Parathyroid adenoma (tissue), 2 donors: Measurements from ENCODE around the gene ZBTB20.

Source experiments
- H2AFZ ChIP-seq: fragments of 300-600 bp; sonication (generic); one replicate; pipeline ENCODE4 v1.7.0; 2017; ENCODE audit warnings: antibody characterized with exemption, mild to moderate bottlenecking
- H3K27ac ChIP-seq: fragments of 300-600 bp; sonication (generic); one replicate; pipeline ENCODE4 v1.7.0; 2017
- H3K27me3 ChIP-seq: fragments of 300-600 bp; sonication (generic); one replicate; pipeline ENCODE4 v1.7.0; 2017; ENCODE audit warnings: low read length; ENCODE audit not compliant: control insufficient read depth, insufficient read depth
- H3K36me3 ChIP-seq: fragments of 300-600 bp; sonication (generic); one replicate; pipeline ENCODE4 v1.7.0; 2017; ENCODE audit warnings: low read length; ENCODE audit not compliant: control insufficient read depth, insufficient read depth
- H3K4me1 ChIP-seq: fragments of 300-600 bp; sonication (generic); one replicate; pipeline ENCODE4 v1.7.0; 2017; ENCODE audit warnings: control low read depth
- H3K4me2 ChIP-seq: fragments of 300-600 bp; sonication (generic); one replicate; pipeline ENCODE4 v1.7.0; 2017; ENCODE audit warnings: low read length
- H3K4me3 ChIP-seq: fragments of 300-600 bp; sonication (generic); one replicate; pipeline ENCODE4 v1.7.0; 2017; ENCODE audit warnings: low read depth, low read length
- H3K79me2 ChIP-seq: fragments of 300-600 bp; sonication (generic); one replicate; pipeline ENCODE4 v1.7.0; 2017; ENCODE audit warnings: control low read depth
- H3K9ac ChIP-seq: fragments of 300-600 bp; sonication (generic); one replicate; pipeline ENCODE4 v1.7.0; 2017; ENCODE audit warnings: mild to moderate bottlenecking
- H3K9me3 ChIP-seq: fragments of 300-600 bp; sonication (generic); one replicate; pipeline ENCODE4 v1.7.0; 2017; ENCODE audit warnings: low read length; ENCODE audit not compliant: control insufficient read depth
- CTCF ChIP-seq: fragments of 300-600 bp; sonication (generic); IDR thresholded peaks from one replicate; pipeline ENCODE4 v1.7.0; 2017; ENCODE audit warnings: antibody characterized with exemption, mild to moderate bottlenecking
- donor health status: primary hyperparathyroidism.

The ZBTB20 gene

GRCh38 chr3:114508976-114509375 is 638.1 kb downstream of the ZBTB20 start:
- Histone ChIP-seq H3K36me3 (no peaks in the 10 kb centered on the region), H3K9me3 (no peaks in the 10 kb centered on the region), H3K4me3 (no peak overlapping the region), H3K79me2 (no peaks in the 10 kb centered on the region), H3K4me2 (no peak overlapping the region), H2AFZ (no peak overlapping the region), H3K27me3 (no peaks in the 10 kb centered on the region), H3K27ac (no peak overlapping the region), H3K9ac (no peak overlapping the region), H3K4me1 (no peaks in the 10 kb centered on the region)
- no peak for TF ChIP-seq CTCF

- H3K4me3 ChIP-seq: no peak overlapping the region
- H3K4me1 ChIP-seq: no peaks in the 10 kb centered on the region
- H3K4me2 ChIP-seq: no peak overlapping the region
- TF ChIP-seq CTCF: no peak
- no peaks in the 10 kb centered on the region for H3K79me2 ChIP-seq
- H3K9me3 ChIP-seq: no peaks in the 10 kb centered on the region
- H3K9ac ChIP-seq: no peak overlapping the region
- H2AFZ ChIP-seq: no peak overlapping the region
- no peaks in the 10 kb centered on the region for H3K27me3 ChIP-seq
- H3K36me3 ChIP-seq: no peaks in the 10 kb centered on the region
- H3K27ac ChIP-seq: no peak overlapping the region
Measured at GRCh38 chr3:114508208-114508607, 638.9 kb downstream of the ZBTB20 start.

GRCh38 chr3:114506591-114507300 is 640.3 kb downstream of the ZBTB20 start:
- Histone ChIP-seq H3K27ac (no peak overlapping the region), H3K9me3 (no peaks in the 10 kb centered on the region), H2AFZ (no peak overlapping the region), H3K4me2 (no peak overlapping the region), H3K9ac (no peak overlapping the region), H3K4me3 (no peak overlapping the region), H3K79me2 (no peaks in the 10 kb centered on the region), H3K4me1 (no peaks in the 10 kb centered on the region), H3K27me3 (no peaks in the 10 kb centered on the region), H3K36me3 (no peaks in the 10 kb centered on the region)
- TF ChIP-seq CTCF: no peak

- Histone ChIP-seq H3K9ac (no peak overlapping the region), H3K27ac (no peak overlapping the region), H3K27me3 (no peaks in the 10 kb centered on the region), H3K4me3 (no peak overlapping the region), H3K79me2 (no peaks in the 10 kb centered on the region), H3K36me3 (no peaks in the 10 kb centered on the region), H3K4me1 (no peaks in the 10 kb centered on the region), H3K9me3 (no peaks in the 10 kb centered on the region), H3K4me2 (no peak overlapping the region), H2AFZ (no peak overlapping the region)
- TF ChIP-seq CTCF: no peak
Measured at GRCh38 chr3:114504941-114505628, 642.0 kb downstream of the ZBTB20 start.
